Ishikawa (cell line): ENCODE measurements around the gene PACSIN3.

ENCODE experiments used
- NFIC ChIP-seq: IDR thresholded peaks from 2 replicates; pipeline ENCODE4 v1.6.1; 2012
- REST ChIP-seq: IDR thresholded peaks from 2 replicates; pipeline ENCODE4 v1.6.1; 2012; ENCODE audit warnings: low read depth, mild to moderate bottlenecking
- ZBTB7A ChIP-seq: IDR thresholded peaks from 2 replicates; pipeline ENCODE4 v1.6.1; 2012; ENCODE audit warnings: low read depth

- no peak for TF ChIP-seq NFIC
- TF ChIP-seq ZBTB7A: no peak
- no peak for TF ChIP-seq REST
These were observed 41.7 kb downstream of the PACSIN3 start for GRCh38 chr11:47144541-47144940.
